HG03025 (cell line): ENCODE data around the gene IFNAR2.

Source experiments
- ATAC-seq: cut with Tn5 transposase; IDR thresholded peaks from one replicate; pipeline ENCODE4 v1.9.1; 2021; ENCODE audit warnings: mild to moderate bottlenecking, moderate library complexity; ENCODE audit not compliant: unreplicated experiment, low FRiP score

Gene IFNAR2

GRCh38 chr21:33266050-33266788, 36.5 kb downstream of the IFNAR2 start, which contains the start of gene IL10RB:
TSS of gene IL10RB (plus strand) at chr21:33266367. CDS start at chr21:33266466, 99 bp downstream.
- ATAC-seq = peak; percentile 42

- ATAC-seq = peak; percentile 23
Observed at GRCh38 chr21:33266789-33267135, 37.0 kb downstream of the IFNAR2 start.

DNA sequence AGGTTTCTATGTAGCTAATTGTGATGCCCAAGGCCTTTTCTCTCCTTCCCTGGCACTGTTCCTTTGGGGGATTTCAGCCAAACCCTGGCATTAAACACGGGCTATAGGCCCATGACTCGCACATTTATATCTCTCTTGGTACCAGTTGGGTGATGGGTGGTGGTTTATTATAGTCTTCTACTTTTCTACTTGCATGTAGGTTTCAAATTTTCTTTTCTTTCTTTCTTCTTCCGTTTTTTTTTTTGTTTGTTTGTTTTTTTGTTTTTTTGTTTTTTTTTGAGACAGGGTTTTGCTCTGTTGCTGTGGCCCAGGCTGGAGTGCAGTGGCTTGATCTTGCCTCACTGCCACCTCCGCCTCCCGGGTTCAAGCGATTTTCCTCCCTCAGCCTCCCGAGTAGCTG, 37.5 kb downstream of the IFNAR2 start:
- ATAC-seq = no peak

- ATAC-seq = no peak
Observed at GRCh38 chr21:33268393-33268736, 38.6 kb downstream of the IFNAR2 start.

- ATAC-seq = peak; percentile 47
Observed at GRCh38 chr21:33268737-33269441, 39.2 kb downstream of the IFNAR2 start.

DNA sequence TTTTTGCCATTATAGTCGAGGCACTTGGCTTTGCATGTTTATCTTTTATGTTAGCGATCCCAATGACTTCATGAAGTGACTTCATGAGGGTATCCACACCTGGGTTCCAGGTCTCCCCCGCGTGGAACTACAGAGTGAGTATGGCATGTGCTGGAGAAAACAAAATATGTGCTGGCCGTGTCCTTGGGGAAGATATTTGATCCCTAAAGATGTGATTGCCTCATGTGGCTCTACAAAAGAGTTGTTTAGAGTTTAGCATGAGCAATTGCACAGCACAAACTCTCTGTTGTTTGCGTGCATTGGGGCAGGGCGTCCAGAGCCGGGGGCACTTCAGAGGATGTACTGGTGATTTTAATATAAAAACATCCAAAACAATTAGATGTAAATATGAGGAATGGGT, 41.2 kb downstream of the IFNAR2 start:
- no peak for ATAC-seq

DNA sequence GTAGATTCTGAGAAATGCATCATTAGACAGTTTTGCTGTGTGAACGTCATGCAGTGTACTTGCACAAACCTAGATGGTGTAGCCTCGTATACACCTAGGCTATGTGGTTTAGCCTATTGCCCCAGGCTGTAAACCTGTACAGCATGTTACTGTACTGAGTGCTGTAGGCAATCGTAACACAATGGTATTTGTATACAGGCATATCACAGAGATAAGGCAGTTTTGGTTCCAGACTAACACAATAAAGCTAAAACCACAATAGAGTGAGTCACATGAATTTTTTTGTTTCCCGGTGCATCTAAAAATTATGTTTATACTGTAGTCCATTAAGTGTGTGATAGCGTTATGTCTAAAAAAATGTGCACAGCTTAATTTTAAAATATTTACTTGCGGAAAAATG, 43.3 kb downstream of the IFNAR2 start:
- no peak for ATAC-seq

- ATAC-seq = no peak
Observed at GRCh38 chr21:33278721-33279120, 49.0 kb downstream of the IFNAR2 start.

- no peak for ATAC-seq
Observed at GRCh38 chr21:33279330-33279820, 49.6 kb downstream of the IFNAR2 start.
